CD4-positive, alpha-beta T cell (primary cell): ENCODE results near the gene DSN1. TPM values are rescaled to one million over a fixed set of nuclear protein-coding genes. Genes with fewer than 3 reads are reported as not detected.

Experiments used
- ATAC-seq: fragments of 200-7000 bp; cut with Tn5 transposase; one replicate; pipeline ENCODE4 v1.10.0; 2022; ENCODE audit warnings: mild to moderate bottlenecking; ENCODE audit not compliant: poor library complexity
- CTCF ChIA-PET: fragments of 350-600 bp; sonication (Branson Sonifier 250); formaldehyde crosslinking; loops from one replicate; lab custom pipeline; 2021; ENCODE audit warnings: antibody characterized with exemption, inconsistent platforms; lab: Charles Lee
- POLR2A ChIA-PET: fragments of 350-600 bp; sonication (Branson Sonifier 250); formaldehyde crosslinking; loops from one replicate; lab custom pipeline; 2021; ENCODE audit warnings: antibody characterized with exemption, inconsistent platforms; lab: Charles Lee
- DNase-seq, 14 experiments: peaks; one replicate each; pipeline ENCODE4 v3.0.0-alpha.2; 2013 to 2020; ENCODE audit warnings: mixed read lengths in 2 of 14
- H3K27ac ChIP-seq, 2 donors: one replicate each; pipeline versions ENCODE4 v1.5.1 to v1.7.0; 2013; ENCODE audit warnings: low read length in 2 of 2, low read depth in 1 of 2, mild to moderate bottlenecking in 1 of 2
- H3K27me3 ChIP-seq, 2 experiments: 1 replicate in 1 of 2; 2 replicates in 1 of 2; pipeline versions ENCODE4 v1.6.1 to v1.7.0; 2013; ENCODE audit warnings: low read length in 2 of 2, control low read depth in 1 of 2, mild to moderate bottlenecking in 1 of 2, moderate library complexity in 1 of 2; ENCODE audit not compliant: insufficient read depth in 2 of 2, control insufficient read depth in 1 of 2
- H3K36me3 ChIP-seq: one replicate; pipeline ENCODE4 v1.6.1; 2013; ENCODE audit warnings: low read length, control low read depth; ENCODE audit not compliant: insufficient read depth
- H3K4me1 ChIP-seq: one replicate; pipeline ENCODE4 v1.6.1; 2013; ENCODE audit warnings: low read length, control low read depth; ENCODE audit not compliant: insufficient read depth
- H3K4me3 ChIP-seq: one replicate; pipeline ENCODE4 v1.5.1; 2013; ENCODE audit warnings: mild to moderate bottlenecking, low read length, moderate library complexity
- H3K9me3 ChIP-seq, 2 experiments: 1 replicate in 1 of 2; 2 replicates in 1 of 2; pipeline versions ENCODE4 v1.6.1 to v1.7.0; 2013; ENCODE audit warnings: low read length in 2 of 2, mild to moderate bottlenecking in 2 of 2, control low read depth in 1 of 2, moderate library complexity in 1 of 2; ENCODE audit not compliant: control insufficient read depth in 1 of 2, insufficient read depth in 1 of 2
- H3K27ac Mint-ChIP-seq: one replicate; pipeline ENCODE4 v1.8.0; 2020; ENCODE audit warnings: mixed read lengths
- H3K27me3 Mint-ChIP-seq: one replicate; pipeline ENCODE4 v1.8.0; 2021; ENCODE audit warnings: mixed read lengths
- H3K36me3 Mint-ChIP-seq: one replicate; pipeline ENCODE4 v1.8.0; 2021; ENCODE audit warnings: low read depth, mixed read lengths
- H3K4me1 Mint-ChIP-seq: one replicate; pipeline ENCODE4 v1.8.0; 2021; ENCODE audit warnings: low read depth, mixed read lengths
- H3K4me3 Mint-ChIP-seq: one replicate; pipeline ENCODE4 v1.8.0; 2020; ENCODE audit warnings: mild to moderate bottlenecking, mixed read lengths
- H3K9me3 Mint-ChIP-seq: one replicate; pipeline ENCODE4 v1.8.0; 2020; ENCODE audit warnings: mixed read lengths
- intact Hi-C, 2 experiments: fragments of 100-400 bp; cut with DNase I in 1 of 2; cut with micrococcal nuclease in 1 of 2; formaldehyde crosslinking; loops; one replicate each; pipeline versions ENCODE4 v1.15.1 to v1.9.0; 2023 to 2025; cut with DNase I, micrococcal nuclease
- total RNA-seq, 174 experiments: library from RNA in 2 of 174; stranded (reverse) in 2 of 174; gene quantifications; one replicate each; pipeline ENCODE4 v1.2.3 and lab custom pipeline; 2021 to 2026
- TF ChIP-seq, protein P1 (sequence below): fragments of 200-600 bp; IDR thresholded peaks from one replicate; pipeline ENCODE4 v1.8.0; 2022; ENCODE audit warnings: antibody characterized with exemption, mild to moderate bottlenecking

DSN1 gene
- total RNA-seq, 2 experiments from 2014 or later, result 10.5 to 14.3 TPM

GRCh38 chr20:36820928-36821327, 47.4 kb upstream of the DSN1 start:
- TF ChIP-seq, protein P1, sequence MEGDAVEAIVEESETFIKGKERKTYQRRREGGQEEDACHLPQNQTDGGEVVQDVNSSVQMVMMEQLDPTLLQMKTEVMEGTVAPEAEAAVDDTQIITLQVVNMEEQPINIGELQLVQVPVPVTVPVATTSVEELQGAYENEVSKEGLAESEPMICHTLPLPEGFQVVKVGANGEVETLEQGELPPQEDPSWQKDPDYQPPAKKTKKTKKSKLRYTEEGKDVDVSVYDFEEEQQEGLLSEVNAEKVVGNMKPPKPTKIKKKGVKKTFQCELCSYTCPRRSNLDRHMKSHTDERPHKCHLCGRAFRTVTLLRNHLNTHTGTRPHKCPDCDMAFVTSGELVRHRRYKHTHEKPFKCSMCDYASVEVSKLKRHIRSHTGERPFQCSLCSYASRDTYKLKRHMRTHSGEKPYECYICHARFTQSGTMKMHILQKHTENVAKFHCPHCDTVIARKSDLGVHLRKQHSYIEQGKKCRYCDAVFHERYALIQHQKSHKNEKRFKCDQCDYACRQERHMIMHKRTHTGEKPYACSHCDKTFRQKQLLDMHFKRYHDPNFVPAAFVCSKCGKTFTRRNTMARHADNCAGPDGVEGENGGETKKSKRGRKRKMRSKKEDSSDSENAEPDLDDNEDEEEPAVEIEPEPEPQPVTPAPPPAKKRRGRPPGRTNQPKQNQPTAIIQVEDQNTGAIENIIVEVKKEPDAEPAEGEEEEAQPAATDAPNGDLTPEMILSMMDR, result no peak
- no peaks in the 10 kb centered on the region for H3K36me3 ChIP-seq
- no peak overlapping the region for H3K27ac Mint-ChIP-seq
- ATAC-seq (no peak), DNase-seq (no peak)
- no peak overlapping the region for H3K4me3 ChIP-seq
- H3K36me3 Mint-ChIP-seq, result no peaks in the 10 kb centered on the region
- H3K27ac ChIP-seq, result no peak overlapping the region
- H3K4me1 ChIP-seq, result no peaks in the 10 kb centered on the region
- CTCF ChIA-PET, result no interaction called here
- no peaks in the 10 kb centered on the region for H3K4me1 Mint-ChIP-seq
- H3K9me3 ChIP-seq, result no peaks in the 10 kb centered on the region
- no peaks in the 10 kb centered on the region for H3K9me3 Mint-ChIP-seq
- no peaks in the 10 kb centered on the region for H3K27me3 ChIP-seq
- no peaks in the 10 kb centered on the region for H3K27me3 Mint-ChIP-seq
- POLR2A ChIA-PET, result no interaction called here
- H3K4me3 Mint-ChIP-seq, result no peak overlapping the region
- intact Hi-C loops, result no loop called here

DNA sequence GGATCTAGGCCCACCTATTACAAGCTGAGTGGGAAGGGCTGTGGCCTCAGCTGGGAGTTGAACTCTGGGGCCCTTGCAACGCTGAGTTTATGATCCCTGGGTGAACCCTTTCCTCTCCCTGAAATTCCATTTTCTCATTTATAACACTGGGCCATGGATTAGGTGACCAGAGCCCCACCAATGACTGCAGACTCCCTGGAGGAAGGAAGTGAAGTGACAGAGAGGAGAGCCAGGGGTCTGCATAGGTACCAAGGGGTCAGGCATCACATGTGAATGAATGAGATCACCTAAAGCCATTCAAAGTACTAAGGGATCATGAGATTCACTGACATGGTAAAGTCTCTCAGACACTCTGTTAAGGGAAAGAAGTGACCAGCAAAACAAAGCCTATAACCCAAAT, 46.5 kb upstream of the DSN1 start:
- intact Hi-C loops, result no loop called here

GRCh38 chr20:36819659-36820058, 46.1 kb upstream of the DSN1 start:
- TF ChIP-seq, protein P1, result no peak
- Mint-ChIP-seq H3K4me3 (no peak overlapping the region), H3K27ac (no peak overlapping the region), H3K4me1 (no peaks in the 10 kb centered on the region), H3K36me3 (no peaks in the 10 kb centered on the region), H3K27me3 (no peaks in the 10 kb centered on the region), H3K9me3 (no peaks in the 10 kb centered on the region)
- Histone ChIP-seq H3K4me1 (no peaks in the 10 kb centered on the region), H3K36me3 (no peaks in the 10 kb centered on the region), H3K27me3 (no peaks in the 10 kb centered on the region), H3K9me3 (no peaks in the 10 kb centered on the region), H3K4me3 (no peak overlapping the region), H3K27ac (no peak overlapping the region)
- CTCF ChIA-PET, result interaction anchor here (0.7 to 1.2 kb wide), 2 partner anchors 11 to 1564 kb away, joined by 3 to 4 read pairs; no protein-coding TSS in a partner anchor
- ATAC-seq (no peak), DNase-seq (no peak)
- POLR2A ChIA-PET, result no interaction called here
- intact Hi-C loops, result no loop called here

More for the DNA sequence above, 46.5 kb upstream of the DSN1 start:
- ChIA-PET CTCF (interaction anchor here (0.7 to 1.2 kb wide), 2 partner anchors 11 to 1564 kb away, joined by 3 to 4 read pairs; no protein-coding TSS in a partner anchor), POLR2A (no interaction called here)
- no peaks in the 10 kb centered on the region for H3K36me3 Mint-ChIP-seq
- H3K4me1 ChIP-seq, result no peaks in the 10 kb centered on the region
- no peaks in the 10 kb centered on the region for H3K27me3 ChIP-seq
- H3K9me3 ChIP-seq, result no peaks in the 10 kb centered on the region
- no peak overlapping the region for H3K27ac Mint-ChIP-seq
- TF ChIP-seq, protein P1, result no peak
- H3K36me3 ChIP-seq, result no peaks in the 10 kb centered on the region
- no peak for DNase-seq
- H3K4me3 ChIP-seq, result no peak overlapping the region
- no peaks in the 10 kb centered on the region for H3K27me3 Mint-ChIP-seq
- no peak overlapping the region for H3K27ac ChIP-seq
- no peak overlapping the region for H3K4me3 Mint-ChIP-seq
- ATAC-seq, result no peak
- no peaks in the 10 kb centered on the region for H3K9me3 Mint-ChIP-seq
- no peaks in the 10 kb centered on the region for H3K4me1 Mint-ChIP-seq
